Measurements from ENCODE around the gene VILL. TPM values are rescaled to one million over a fixed set of nuclear protein-coding genes. Genes with fewer than 3 reads are reported as not detected.

Gene VILL
- total RNA-seq, 2 donors from 2014 or later, result 11.5 to 13.7 TPM

- Histone ChIP-seq H3K27ac (no peak overlapping the region), H3K36me3 (peaks cover 4% of the 10 kb centered on the region), H3K9me3 (no peaks in the 10 kb centered on the region), H3K4me3 (no peak overlapping the region), H3K4me1 (ENCODE audit: control insufficient read depth in 1 of 2, low read depth in 2 of 2) (peaks cover 4 to 38% of the 10 kb centered on the region in 2 donors), H3K27me3 (replicated peaks; ENCODE audit: insufficient read depth) (no peaks in the 10 kb centered on the region)
- TF ChIP-seq CTCF (IDR thresholded peaks at IDR 0.05), result no peak
- DNase-seq (ENCODE audit: low spot score), result no peak
- no peak for ATAC-seq (ENCODE audit: insufficient number of reproducible peaks, low FRiP score, low read depth)
These were observed 10.4 kb downstream of the VILL start for GRCh38 chr3:38000965-38001455.

DNA sequence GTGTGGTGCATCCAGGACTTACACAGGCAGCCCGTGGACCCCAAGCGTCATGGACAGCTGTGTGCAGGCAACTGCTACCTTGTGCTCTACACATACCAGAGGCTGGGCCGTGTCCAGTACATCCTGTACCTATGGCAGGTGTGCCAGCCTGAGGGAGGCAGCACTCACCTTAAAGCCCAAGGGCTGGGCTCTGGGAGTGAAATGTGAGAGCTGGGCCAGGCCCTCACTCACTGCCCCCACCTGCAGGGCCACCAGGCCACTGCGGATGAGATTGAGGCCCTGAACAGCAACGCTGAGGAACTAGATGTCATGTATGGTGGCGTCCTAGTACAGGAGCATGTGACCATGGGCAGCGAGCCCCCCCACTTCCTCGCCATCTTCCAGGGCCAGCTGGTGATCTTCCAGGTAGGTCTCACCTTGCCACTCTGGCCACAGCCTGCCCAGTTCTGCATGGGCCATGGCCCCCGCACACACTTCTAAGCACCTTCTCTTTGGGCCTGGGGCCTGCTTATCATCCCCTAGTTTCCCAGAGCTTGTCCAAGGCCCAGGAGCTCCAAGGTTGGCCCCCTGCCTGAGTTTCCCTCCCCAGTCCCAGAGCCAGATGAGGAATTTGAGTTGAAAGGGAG is 11.0 kb downstream of the VILL start:
- no peaks in the 10 kb centered on the region for H3K9me3 ChIP-seq
- DNase-seq (ENCODE audit: low spot score) (no peak), ATAC-seq (ENCODE audit: insufficient number of reproducible peaks, low FRiP score, low read depth) (no peak)
- H3K27me3 ChIP-seq (replicated peaks; ENCODE audit: insufficient read depth), result no peaks in the 10 kb centered on the region
- no peak for TF ChIP-seq CTCF (IDR thresholded peaks at IDR 0.05)
- peaks cover 4 to 38% of the 10 kb centered on the region in 2 donors for H3K4me1 ChIP-seq (ENCODE audit: control insufficient read depth in 1 of 2, low read depth in 2 of 2)
- no peak overlapping the region for H3K27ac ChIP-seq
- H3K36me3 ChIP-seq, result peaks cover 10% of the 10 kb centered on the region
- H3K4me3 ChIP-seq, result no peak overlapping the region

DNA sequence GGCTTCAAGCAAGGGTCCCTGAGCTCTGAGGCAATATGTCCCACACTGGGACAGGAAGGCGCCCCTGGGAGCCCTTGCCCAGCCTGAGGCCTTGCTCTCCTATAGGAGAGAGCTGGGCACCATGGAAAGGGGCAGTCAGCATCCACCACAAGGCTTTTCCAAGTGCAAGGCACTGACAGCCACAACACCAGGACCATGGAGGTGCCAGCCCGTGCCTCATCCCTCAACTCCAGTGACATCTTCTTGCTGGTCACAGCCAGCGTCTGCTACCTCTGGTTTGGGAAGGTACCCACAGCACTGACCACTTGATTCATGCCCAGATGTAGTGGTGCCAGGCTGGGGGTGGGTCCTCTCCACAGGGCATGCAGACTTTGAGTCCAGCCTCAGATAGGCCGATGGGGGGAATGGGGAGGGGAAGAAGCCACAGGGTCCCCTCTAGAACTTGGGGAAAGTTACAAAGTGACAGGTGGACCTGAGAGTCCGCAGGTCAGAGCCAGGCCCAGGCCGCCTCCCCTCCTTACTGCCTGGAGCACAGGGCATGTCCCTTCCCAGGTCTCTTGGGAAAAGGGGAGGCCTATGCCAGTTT is 11.8 kb downstream of the VILL start:
- H3K9me3 ChIP-seq, result no peaks in the 10 kb centered on the region
- no peak for DNase-seq (ENCODE audit: low spot score)
- H3K4me3 ChIP-seq, result no peak overlapping the region
- ATAC-seq (ENCODE audit: insufficient number of reproducible peaks, low FRiP score, low read depth), result no peak
- H3K36me3 ChIP-seq, result peaks cover 12% of the 10 kb centered on the region
- TF ChIP-seq CTCF (IDR thresholded peaks at IDR 0.05), result no peak
- H3K4me1 ChIP-seq (ENCODE audit: control insufficient read depth in 1 of 2, low read depth in 2 of 2), result peaks cover 4 to 38% of the 10 kb centered on the region in 2 donors
- H3K27me3 ChIP-seq (replicated peaks; ENCODE audit: insufficient read depth), result no peaks in the 10 kb centered on the region
- H3K27ac ChIP-seq, result no peak overlapping the region

- TF ChIP-seq CTCF (IDR thresholded peaks at IDR 0.05), result no peak
- Histone ChIP-seq H3K27ac (no peak overlapping the region), H3K9me3 (no peaks in the 10 kb centered on the region), H3K4me1 (ENCODE audit: control insufficient read depth in 1 of 2, low read depth in 2 of 2) (peaks cover 4 to 36% of the 10 kb centered on the region in 2 donors), H3K4me3 (no peak overlapping the region), H3K36me3 (peaks cover 16% of the 10 kb centered on the region), H3K27me3 (replicated peaks; ENCODE audit: insufficient read depth) (no peaks in the 10 kb centered on the region)
- no peak for ATAC-seq (ENCODE audit: insufficient number of reproducible peaks, low FRiP score, low read depth)
- no peak for DNase-seq (ENCODE audit: low spot score)
These were observed 12.4 kb downstream of the VILL start for GRCh38 chr3:38002940-38003339.

DNA sequence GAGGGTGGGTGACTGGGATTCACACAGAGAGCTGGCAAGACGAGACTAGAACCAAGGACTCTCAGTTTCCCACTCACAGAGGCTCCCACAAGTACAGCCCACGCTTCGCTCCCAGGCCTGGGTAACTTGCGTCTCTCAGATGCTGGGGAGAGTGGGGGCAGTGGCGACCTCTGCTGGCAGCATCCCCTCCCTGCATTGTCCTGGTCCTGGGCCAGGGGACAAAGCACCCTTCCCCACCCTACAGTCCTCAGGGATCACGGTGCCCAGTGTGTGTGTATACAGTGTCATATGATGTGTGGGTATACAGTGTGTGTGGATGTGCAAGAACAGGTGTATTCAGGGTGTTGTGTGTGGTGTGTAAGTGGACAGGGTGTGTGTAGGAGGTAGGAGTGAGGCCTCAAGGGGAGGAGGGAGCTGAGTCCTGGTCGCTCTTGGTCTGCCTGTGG is 12.8 kb downstream of the VILL start:
- ATAC-seq (ENCODE audit: insufficient number of reproducible peaks, low FRiP score, low read depth), result no peak

More for the DNA sequence above, 12.8 kb downstream of the VILL start:
- peaks cover 0 to 31% of the 10 kb centered on the region in 2 donors for H3K4me1 ChIP-seq (ENCODE audit: control insufficient read depth in 1 of 2, low read depth in 2 of 2)
- no peaks in the 10 kb centered on the region for H3K27me3 ChIP-seq (replicated peaks; ENCODE audit: insufficient read depth)
- H3K36me3 ChIP-seq, result peaks cover 21% of the 10 kb centered on the region
- no peak overlapping the region for H3K27ac ChIP-seq
- no peak for DNase-seq (ENCODE audit: low spot score)
- H3K4me3 ChIP-seq, result no peak overlapping the region
- TF ChIP-seq CTCF (IDR thresholded peaks at IDR 0.05), result peak; percentile 79
- H3K9me3 ChIP-seq, result no peaks in the 10 kb centered on the region
